GM11168 (cell line): ENCODE measurements around the gene SRGAP2B.
"Not testable (repeated sequence)": the region's sequence is repeated elsewhere in the genome, so short reads cannot be mapped to it uniquely, and the experiment has no call there.

Source experiments
- in situ Hi-C: fragments of 300-500 bp; cut with MboI; formaldehyde crosslinking; loops from one replicate; pipeline ENCODE4 v1.12.0; 2022; ENCODE audit warnings: low sequenced_read_pairs; ENCODE audit not compliant: unreplicated experiment

Gene SRGAP2B

GRCh38 chr1:145093517-145094149 lies 1.5 kb downstream of the SRGAP2B start:
- in situ Hi-C loops, result not testable (repeated sequence)

- in situ Hi-C loops, result not testable (repeated sequence)
Observed at GRCh38 chr1:145082483-145083255, 12.5 kb downstream of the SRGAP2B start.

- in situ Hi-C loops, result not testable (repeated sequence)
Observed at GRCh38 chr1:145080193-145080592, 14.9 kb downstream of the SRGAP2B start.

- in situ Hi-C loops, result not testable (repeated sequence)
Observed at GRCh38 chr1:145079737-145080136, 15.4 kb downstream of the SRGAP2B start.

GRCh38 chr1:145078787-145079370 lies 16.2 kb downstream of the SRGAP2B start:
- in situ Hi-C loops, result not testable (repeated sequence)

- in situ Hi-C loops, result not testable (repeated sequence)
Observed at GRCh38 chr1:145077872-145078786, 17.0 kb downstream of the SRGAP2B start.

GRCh38 chr1:145076877-145077276 lies 18.3 kb downstream of the SRGAP2B start:
- in situ Hi-C loops, result not testable (repeated sequence)

GRCh38 chr1:145074021-145074559 lies 21.0 kb downstream of the SRGAP2B start:
- in situ Hi-C loops, result not testable (repeated sequence)

- in situ Hi-C loops, result not testable (repeated sequence)
Observed at GRCh38 chr1:145071569-145071968, 23.6 kb downstream of the SRGAP2B start.

- in situ Hi-C loops, result not testable (repeated sequence)
Observed at GRCh38 chr1:145066486-145066885, 28.6 kb downstream of the SRGAP2B start.

- in situ Hi-C loops, result not testable (repeated sequence)
Observed at GRCh38 chr1:145065194-145065826, 29.8 kb downstream of the SRGAP2B start.

GRCh38 chr1:145063941-145064648 lies 31.0 kb downstream of the SRGAP2B start:
- in situ Hi-C loops, result not testable (repeated sequence)

- in situ Hi-C loops, result not testable (repeated sequence)
Observed at GRCh38 chr1:145063285-145063684, 31.8 kb downstream of the SRGAP2B start.

- in situ Hi-C loops, result not testable (repeated sequence)
Observed at GRCh38 chr1:145058184-145058583, 36.9 kb downstream of the SRGAP2B start.

GRCh38 chr1:145055217-145055760 lies 39.8 kb downstream of the SRGAP2B start:
- in situ Hi-C loops, result not testable (repeated sequence)

GRCh38 chr1:145053428-145053827 lies 41.7 kb downstream of the SRGAP2B start:
- in situ Hi-C loops, result not testable (repeated sequence)

GRCh38 chr1:145052019-145052776 lies 42.9 kb downstream of the SRGAP2B start:
- in situ Hi-C loops, result not testable (repeated sequence)
